Activated CD8-positive, alpha-beta T cell treated with anti-CD3 and anti-CD28 coated beads, Interleukin-2, amount 10 ng/mL, durations not matched to agents 7 days and 5 days (primary cell): ENCODE measurements around the gene TLCD5. TPM values are rescaled to one million over a fixed set of nuclear protein-coding genes. Genes with fewer than 3 reads are reported as not detected.

ENCODE experiments used
- ATAC-seq: fragments of 150-1000 bp; cut with Tn5 transposase; one replicate; pipeline ENCODE4 v1.10.0; 2021; ENCODE audit warnings: moderate library complexity
- CTCF ChIA-PET: fragments of 350-600 bp; sonication (Branson Sonifier 250); formaldehyde crosslinking; loops from one replicate; lab custom pipeline; 2021; ENCODE audit warnings: antibody characterized with exemption; lab: Charles Lee
- POLR2A ChIA-PET: fragments of 350-600 bp; sonication (Branson Sonifier 250); formaldehyde crosslinking; loops from one replicate; lab custom pipeline; 2021; ENCODE audit warnings: antibody characterized with exemption; lab: Charles Lee
- DNase-seq: peaks from one replicate; pipeline ENCODE4 v3.0.0-alpha.2; 2020
- H3K27ac Mint-ChIP-seq: one replicate; pipeline ENCODE4 v1.8.0; 2021; ENCODE audit warnings: mild to moderate bottlenecking, mixed read lengths
- H3K27me3 Mint-ChIP-seq: one replicate; pipeline ENCODE4 v1.8.0; 2021; ENCODE audit warnings: low read depth, mixed read lengths
- H3K36me3 Mint-ChIP-seq: one replicate; pipeline ENCODE4 v1.8.0; 2021; ENCODE audit warnings: low read depth, mixed read lengths
- H3K4me1 Mint-ChIP-seq: one replicate; pipeline ENCODE4 v1.8.0; 2021; ENCODE audit warnings: low read depth, mixed read lengths
- H3K4me3 Mint-ChIP-seq: one replicate; pipeline ENCODE4 v1.8.0; 2021; ENCODE audit warnings: mild to moderate bottlenecking, mixed read lengths
- H3K9me3 Mint-ChIP-seq: one replicate; pipeline ENCODE4 v1.8.0; 2022; ENCODE audit warnings: mixed read lengths; ENCODE audit not compliant: insufficient read depth
- total RNA-seq, 2 experiments: library from RNA; stranded (reverse); gene quantifications; one replicate each; pipeline ENCODE4 v1.2.3, GENCODE V29; 2021

Gene TLCD5
- total RNA-seq, result under 1 TPM; 0.08 TPM

GRCh38 chr11:120324932-120325810 lies at the start of gene TLCD5:
TSS of gene TLCD5 (plus strand) at chr11:120325299. CDS start at chr11:120327442, 2,143 bp downstream.
- peak; percentile 78 for ATAC-seq
- Mint-ChIP-seq H3K4me1 (peaks cover 22% of the 10 kb centered on the region), H3K36me3 (no peaks in the 10 kb centered on the region), H3K4me3 (peak within 1 kb of the TSS; percentile 49), H3K27ac (peak within 1 kb of the TSS; percentile 22), H3K9me3 (no peaks in the 10 kb centered on the region), H3K27me3 (peaks cover 64% of the 10 kb centered on the region)
- POLR2A ChIA-PET, result interaction anchor here (0.8 kb wide), 1 partner anchor 134 kb away, joined by 3 read pairs; no protein-coding TSS in a partner anchor
- CTCF ChIA-PET, result interaction anchor here (1.2 to 1.6 kb wide), 2 partner anchors 10 to 22 kb away, joined by 4 to 5 read pairs; no protein-coding TSS in a partner anchor
- DNase-seq, result peak; percentile 33

- Mint-ChIP-seq H3K4me3 (no peak overlapping the region), H3K27me3 (peaks cover 20% of the 10 kb centered on the region), H3K9me3 (no peaks in the 10 kb centered on the region), H3K36me3 (no peaks in the 10 kb centered on the region), H3K4me1 (no peaks in the 10 kb centered on the region), H3K27ac (no peak overlapping the region)
- ATAC-seq (no peak), DNase-seq (no peak)
- POLR2A ChIA-PET, result no interaction called here
- CTCF ChIA-PET, result no interaction called here
Observed at GRCh38 chr11:120279502-120279901, 45.6 kb upstream of the TLCD5 start.

GRCh38 chr11:120280600-120281051 lies 44.5 kb upstream of the TLCD5 start:
- DNase-seq (no peak), ATAC-seq (no peak)
- H3K9me3 Mint-ChIP-seq, result no peaks in the 10 kb centered on the region
- no peak overlapping the region for H3K27ac Mint-ChIP-seq
- POLR2A ChIA-PET, result no interaction called here
- H3K36me3 Mint-ChIP-seq, result no peaks in the 10 kb centered on the region
- no peak overlapping the region for H3K4me3 Mint-ChIP-seq
- peaks cover 14% of the 10 kb centered on the region for H3K27me3 Mint-ChIP-seq
- CTCF ChIA-PET, result interaction anchor here (0.7 to 1.0 kb wide), 2 partner anchors 22 to 45 kb away, joined by 3 to 5 read pairs; no protein-coding TSS in a partner anchor
- H3K4me1 Mint-ChIP-seq, result no peaks in the 10 kb centered on the region

- ChIA-PET POLR2A (no interaction called here), CTCF (no interaction called here)
- DNase-seq, result no peak
- Mint-ChIP-seq H3K27ac (no peak overlapping the region), H3K4me1 (no peaks in the 10 kb centered on the region), H3K36me3 (no peaks in the 10 kb centered on the region), H3K27me3 (peaks cover 16% of the 10 kb centered on the region), H3K9me3 (no peaks in the 10 kb centered on the region), H3K4me3 (no peak overlapping the region)
- no peak for ATAC-seq
Observed at GRCh38 chr11:120281143-120281795, 43.8 kb upstream of the TLCD5 start.

GRCh38 chr11:120283124-120283523 lies 42.0 kb upstream of the TLCD5 start:
- Mint-ChIP-seq H3K9me3 (no peaks in the 10 kb centered on the region), H3K4me1 (no peaks in the 10 kb centered on the region), H3K4me3 (no peak overlapping the region), H3K36me3 (no peaks in the 10 kb centered on the region), H3K27ac (no peak overlapping the region), H3K27me3 (peaks cover 26% of the 10 kb centered on the region)
- DNase-seq (no peak), ATAC-seq (no peak)
- CTCF ChIA-PET, result interaction anchor here (0.8 kb wide), 1 partner anchor 50 kb away, joined by 3 read pairs; no protein-coding TSS in a partner anchor
- POLR2A ChIA-PET, result no interaction called here

- H3K4me1 Mint-ChIP-seq, result no peaks in the 10 kb centered on the region
- no peaks in the 10 kb centered on the region for H3K36me3 Mint-ChIP-seq
- DNase-seq (no peak), ATAC-seq (no peak)
- peaks cover 27% of the 10 kb centered on the region for H3K27me3 Mint-ChIP-seq
- no peak overlapping the region for H3K27ac Mint-ChIP-seq
- no peaks in the 10 kb centered on the region for H3K9me3 Mint-ChIP-seq
- ChIA-PET POLR2A (no interaction called here), CTCF (no interaction called here)
- H3K4me3 Mint-ChIP-seq, result no peak overlapping the region
Observed at GRCh38 chr11:120284272-120284671, 40.8 kb upstream of the TLCD5 start.

- Mint-ChIP-seq H3K4me1 (peaks cover 3% of the 10 kb centered on the region), H3K27ac (no peak overlapping the region)
Observed at GRCh38 chr11:120285256-120285655, 39.8 kb upstream of the TLCD5 start.

GRCh38 chr11:120288021-120288420 lies 37.1 kb upstream of the TLCD5 start:
- no peak for ATAC-seq
- H3K27ac Mint-ChIP-seq, result no peak overlapping the region
- POLR2A ChIA-PET, result no interaction called here

More at GRCh38 chr11:120285256-120285655, 39.8 kb upstream of the TLCD5 start:
- peaks cover 34% of the 10 kb centered on the region for H3K27me3 Mint-ChIP-seq
- ChIA-PET CTCF (no interaction called here), POLR2A (no interaction called here)
- H3K9me3 Mint-ChIP-seq, result no peaks in the 10 kb centered on the region
- ATAC-seq (no peak), DNase-seq (no peak)
- H3K4me3 Mint-ChIP-seq, result no peak overlapping the region
- no peaks in the 10 kb centered on the region for H3K36me3 Mint-ChIP-seq

GRCh38 chr11:120289426-120289825 lies 35.7 kb upstream of the TLCD5 start:
- no peak for ATAC-seq
- Mint-ChIP-seq H3K4me3 (no peak overlapping the region), H3K36me3 (no peaks in the 10 kb centered on the region), H3K27me3 (peaks cover 39% of the 10 kb centered on the region), H3K9me3 (no peaks in the 10 kb centered on the region), H3K27ac (no peak overlapping the region), H3K4me1 (peaks cover 3% of the 10 kb centered on the region)
- ChIA-PET POLR2A (no interaction called here), CTCF (interaction anchor here (3.3 kb wide), 1 partner anchor 14 kb away, joined by 12 read pairs; no protein-coding TSS in a partner anchor)
- no peak for DNase-seq

More at GRCh38 chr11:120288021-120288420, 37.1 kb upstream of the TLCD5 start:
- H3K36me3 Mint-ChIP-seq, result no peaks in the 10 kb centered on the region
- no peak for DNase-seq
- H3K4me1 Mint-ChIP-seq, result peaks cover 3% of the 10 kb centered on the region
- no peak overlapping the region for H3K4me3 Mint-ChIP-seq
- peaks cover 35% of the 10 kb centered on the region for H3K27me3 Mint-ChIP-seq
- CTCF ChIA-PET, result interaction anchor here (2.1 kb wide), 1 partner anchor 15 kb away, joined by 6 read pairs; no protein-coding TSS in a partner anchor
- no peaks in the 10 kb centered on the region for H3K9me3 Mint-ChIP-seq

GRCh38 chr11:120290956-120291355 lies 34.1 kb upstream of the TLCD5 start:
- DNase-seq, result no peak
- no peak overlapping the region for H3K27ac Mint-ChIP-seq
- CTCF ChIA-PET, result interaction anchor here (3.3 kb wide), 1 partner anchor 12 kb away, joined by 12 read pairs; no protein-coding TSS in a partner anchor
- H3K9me3 Mint-ChIP-seq, result no peaks in the 10 kb centered on the region
- peaks cover 3% of the 10 kb centered on the region for H3K4me1 Mint-ChIP-seq
- H3K27me3 Mint-ChIP-seq, result peaks cover 47% of the 10 kb centered on the region
- POLR2A ChIA-PET, result no interaction called here
- no peak overlapping the region for H3K4me3 Mint-ChIP-seq
- no peaks in the 10 kb centered on the region for H3K36me3 Mint-ChIP-seq
- ATAC-seq, result no peak

- H3K4me1 Mint-ChIP-seq, result peaks cover 3% of the 10 kb centered on the region
- DNase-seq (no peak), ATAC-seq (no peak)
- CTCF ChIA-PET, result interaction anchor here (0.8 kb wide), 1 partner anchor 10 kb away, joined by 3 read pairs; no protein-coding TSS in a partner anchor
- no peak overlapping the region for H3K4me3 Mint-ChIP-seq
- no peaks in the 10 kb centered on the region for H3K9me3 Mint-ChIP-seq
- no peaks in the 10 kb centered on the region for H3K36me3 Mint-ChIP-seq
- H3K27me3 Mint-ChIP-seq, result peaks cover 43% of the 10 kb centered on the region
- POLR2A ChIA-PET, result no interaction called here
- no peak overlapping the region for H3K27ac Mint-ChIP-seq
Observed at GRCh38 chr11:120293038-120293800, 31.9 kb upstream of the TLCD5 start.
